Activated T-helper 1 cell treated with anti-CD3 and anti-CD28 coated beads, Interleukin-12 subunit alpha, Interleukin-12 subunit beta, Interleukin-2, Interleukin-4 antibody, amounts not matched to agents 30 ng/mL and 10 ng/mL and 1 ng/mL, durations not matched to agents 14 hours and 24 hours and 36 hours (primary cell): Measurements from ENCODE around the gene IQCH. TPM values are rescaled to one million over a fixed set of nuclear protein-coding genes. Genes with fewer than 3 reads are reported as not detected.
"Not testable (repeated sequence)": the region's sequence is repeated elsewhere in the genome, so short reads cannot be mapped to it uniquely, and the experiment has no call there.

ENCODE experiments used
- DNase-seq: peaks from one replicate; pipeline ENCODE4 v3.0.0; 2021; ENCODE audit warnings: low spot score
- H3K27ac Mint-ChIP-seq: one replicate; pipeline ENCODE4 v1.8.0; 2021; ENCODE audit warnings: mild to moderate bottlenecking, mixed read lengths
- H3K27me3 Mint-ChIP-seq: one replicate; pipeline ENCODE4 v1.8.0; 2022; ENCODE audit warnings: mild to moderate bottlenecking, moderate library complexity, mixed read lengths; ENCODE audit not compliant: insufficient read depth
- H3K36me3 Mint-ChIP-seq: one replicate; pipeline ENCODE4 v1.8.0; 2021; ENCODE audit warnings: low read depth, mixed read lengths
- H3K4me1 Mint-ChIP-seq: one replicate; pipeline ENCODE4 v1.8.0; 2021; ENCODE audit warnings: low read depth, mixed read lengths
- H3K4me3 Mint-ChIP-seq: one replicate; pipeline ENCODE4 v1.8.0; 2021; ENCODE audit warnings: mild to moderate bottlenecking, moderate library complexity, mixed read lengths
- H3K9me3 Mint-ChIP-seq: one replicate; pipeline ENCODE4 v1.8.0; 2021; ENCODE audit warnings: mixed read lengths
- intact Hi-C: fragments of 100-400 bp; cut with micrococcal nuclease; formaldehyde crosslinking; loops from one replicate; pipeline ENCODE4 v1.15.1; 2024
- total RNA-seq: library from RNA; stranded (reverse); gene quantifications from 2 replicates; pipeline ENCODE4 v1.2.3, GENCODE V29; 2022

IQCH gene
- total RNA-seq, 1 donor from 2014 or later: 1.2 TPM

DNA sequence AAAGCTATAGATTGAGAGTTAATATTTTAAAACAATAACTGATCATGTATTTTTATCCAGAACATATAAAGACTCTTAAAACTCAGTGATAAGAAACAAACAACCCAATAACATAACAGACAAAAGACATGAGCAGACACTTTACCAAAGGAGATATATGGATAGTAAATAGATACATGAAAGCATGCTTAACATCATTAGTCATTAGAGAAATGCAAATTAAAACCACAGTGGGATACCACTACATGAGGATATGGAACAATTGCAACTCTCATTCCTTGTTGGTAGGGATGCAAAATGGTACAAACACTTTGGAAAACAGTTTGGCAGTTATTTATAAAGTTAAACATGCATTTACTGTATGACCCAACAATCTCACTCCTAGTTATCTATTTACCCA, 95.0 kb downstream of the IQCH start:
- Mint-ChIP-seq H3K27me3 (peaks cover 9% of the 10 kb centered on the region), H3K4me3 (no peak overlapping the region), H3K27ac (no peak overlapping the region), H3K36me3 (no peaks in the 10 kb centered on the region), H3K4me1 (no peaks in the 10 kb centered on the region), H3K9me3 (peaks cover 22% of the 10 kb centered on the region)
- DNase-seq: no peak
- intact Hi-C loops: no loop called here

DNA sequence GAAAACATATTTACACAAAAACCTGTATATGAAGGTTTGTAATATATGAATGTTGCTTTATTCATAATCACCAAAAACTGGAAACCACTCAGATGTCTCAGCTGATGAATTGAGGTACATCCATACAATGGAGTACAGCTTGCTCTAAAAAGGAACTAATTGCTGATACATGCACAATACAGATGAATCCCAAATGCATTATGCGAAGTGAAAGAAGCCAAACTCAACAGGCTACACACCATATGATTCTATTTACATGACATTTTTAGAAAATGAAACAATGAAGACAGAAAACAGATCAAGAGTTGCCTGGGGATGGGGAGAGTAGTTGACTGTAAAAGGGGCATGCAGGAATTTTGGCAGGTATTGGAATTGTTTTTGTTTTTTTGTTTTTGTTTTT, 95.5 kb downstream of the IQCH start:
- no peak for DNase-seq
- Mint-ChIP-seq H3K27me3 (peaks cover 9% of the 10 kb centered on the region), H3K4me1 (no peaks in the 10 kb centered on the region), H3K36me3 (no peaks in the 10 kb centered on the region), H3K9me3 (peaks cover 21% of the 10 kb centered on the region), H3K27ac (no peak overlapping the region), H3K4me3 (no peak overlapping the region)
- intact Hi-C loops: no loop called here

DNA sequence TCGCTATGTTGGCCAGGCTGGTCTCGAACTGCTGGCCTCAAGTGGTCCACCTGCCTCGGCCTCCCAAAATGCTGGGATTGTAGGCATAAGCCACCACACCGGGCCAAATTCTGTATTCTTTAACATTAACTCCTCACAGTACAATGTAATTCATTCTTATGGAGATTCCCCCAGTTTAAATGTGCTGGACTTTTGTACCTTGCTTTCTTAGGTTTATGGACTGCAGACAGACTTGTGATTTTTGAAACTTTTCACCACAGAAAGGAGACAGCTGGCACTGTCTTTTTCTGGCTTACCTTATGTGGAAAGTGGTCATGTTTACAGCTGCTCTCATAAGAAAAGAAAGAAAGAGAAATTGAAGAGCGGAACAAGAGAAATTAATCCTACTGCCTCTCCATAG, 103.8 kb downstream of the IQCH start:
- peaks cover 19% of the 10 kb centered on the region for H3K27me3 Mint-ChIP-seq
- H3K4me1 Mint-ChIP-seq: no peaks in the 10 kb centered on the region
- DNase-seq: no peak
- H3K36me3 Mint-ChIP-seq: no peaks in the 10 kb centered on the region
- H3K27ac Mint-ChIP-seq: no peak overlapping the region
- intact Hi-C loops: no loop called here
- no peaks in the 10 kb centered on the region for H3K9me3 Mint-ChIP-seq
- no peak overlapping the region for H3K4me3 Mint-ChIP-seq

DNA sequence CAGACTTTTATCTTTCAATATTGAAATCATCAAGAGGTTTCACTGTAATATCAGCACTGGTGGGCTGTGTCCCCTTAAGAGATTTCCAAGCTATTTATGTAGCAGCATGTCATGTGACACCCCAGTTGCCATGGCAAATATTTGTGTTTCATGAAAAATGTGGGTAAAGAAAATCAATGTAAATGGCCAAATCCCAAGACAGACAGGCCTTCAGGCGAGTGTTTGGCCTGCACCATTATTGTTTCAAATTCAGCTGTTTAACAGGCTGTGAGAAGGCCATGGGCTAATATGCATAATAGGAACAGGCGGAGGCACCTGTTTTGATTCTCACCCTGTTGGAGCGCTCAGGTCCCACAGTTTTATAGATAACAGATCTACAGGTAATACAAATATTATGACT, 104.2 kb downstream of the IQCH start:
- no peak overlapping the region for H3K27ac Mint-ChIP-seq
- H3K36me3 Mint-ChIP-seq: no peaks in the 10 kb centered on the region
- intact Hi-C loops: no loop called here

DNA sequence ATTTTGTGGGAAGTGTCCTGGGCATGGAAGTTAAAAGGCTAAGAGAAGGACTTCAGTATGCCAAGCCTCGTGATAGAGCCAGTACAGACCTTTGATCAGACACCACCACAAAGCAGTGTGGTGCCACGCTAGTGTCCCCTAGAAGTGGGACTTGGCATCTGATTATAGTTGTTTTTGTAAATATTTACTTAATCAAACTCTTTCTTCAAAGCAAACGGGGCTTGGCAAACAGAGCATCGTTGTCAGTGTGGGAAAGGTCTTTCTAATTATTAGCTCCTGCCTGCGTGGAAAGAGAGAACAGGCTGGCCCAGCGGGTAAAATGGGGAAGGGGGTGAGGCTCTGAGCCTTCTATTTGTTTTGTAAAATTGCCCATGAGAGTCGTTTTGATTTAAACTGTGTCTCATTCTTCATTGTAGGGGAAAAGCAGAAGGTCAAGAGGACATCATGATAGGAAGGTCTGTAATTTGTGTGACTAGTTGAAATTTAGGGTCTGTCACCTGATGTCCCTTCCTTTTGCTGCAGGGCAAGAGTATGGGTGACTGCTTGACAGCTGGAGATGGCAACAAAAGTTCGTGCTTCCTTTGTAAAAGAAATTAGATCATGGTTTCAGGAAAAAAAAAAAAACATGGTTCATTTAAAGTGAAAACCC, 105.0 kb downstream of the IQCH start:
- no peaks in the 10 kb centered on the region for H3K4me1 Mint-ChIP-seq
- H3K36me3 Mint-ChIP-seq: no peaks in the 10 kb centered on the region
- H3K9me3 Mint-ChIP-seq: no peaks in the 10 kb centered on the region
- H3K4me3 Mint-ChIP-seq: no peak overlapping the region
- H3K27me3 Mint-ChIP-seq: peaks cover 24% of the 10 kb centered on the region
- DNase-seq: no peak
- no peak overlapping the region for H3K27ac Mint-ChIP-seq
- intact Hi-C loops: no loop called here

More for the DNA sequence above, 104.2 kb downstream of the IQCH start:
- peaks cover 23% of the 10 kb centered on the region for H3K27me3 Mint-ChIP-seq
- H3K4me1 Mint-ChIP-seq: no peaks in the 10 kb centered on the region
- no peaks in the 10 kb centered on the region for H3K9me3 Mint-ChIP-seq
- no peak overlapping the region for H3K4me3 Mint-ChIP-seq
- DNase-seq: no peak

DNA sequence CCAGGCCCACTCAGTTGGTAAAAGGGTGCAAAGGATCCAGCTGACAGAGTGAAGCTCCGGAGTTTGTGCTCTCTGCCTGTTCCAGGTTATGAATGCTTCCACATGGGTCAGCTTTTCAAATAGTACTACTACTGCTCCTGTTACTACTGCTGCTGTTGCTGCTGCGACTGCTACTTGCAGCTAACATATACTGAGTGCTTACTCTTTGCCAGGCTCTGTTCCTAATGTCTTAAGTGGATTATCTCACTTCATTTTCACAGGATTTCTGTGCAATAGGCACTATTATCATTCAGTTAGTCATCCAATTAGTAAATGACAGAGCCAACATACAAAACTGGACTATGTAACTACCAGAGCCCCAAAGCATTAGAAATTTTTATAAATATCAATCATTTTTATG, 106.5 kb downstream of the IQCH start:
- Mint-ChIP-seq H3K4me1 (no peaks in the 10 kb centered on the region), H3K27ac (no peak overlapping the region), H3K27me3 (peaks cover 29% of the 10 kb centered on the region), H3K36me3 (no peaks in the 10 kb centered on the region), H3K4me3 (no peak overlapping the region), H3K9me3 (no peaks in the 10 kb centered on the region)
- intact Hi-C loops: no loop called here
- no peak for DNase-seq

DNA sequence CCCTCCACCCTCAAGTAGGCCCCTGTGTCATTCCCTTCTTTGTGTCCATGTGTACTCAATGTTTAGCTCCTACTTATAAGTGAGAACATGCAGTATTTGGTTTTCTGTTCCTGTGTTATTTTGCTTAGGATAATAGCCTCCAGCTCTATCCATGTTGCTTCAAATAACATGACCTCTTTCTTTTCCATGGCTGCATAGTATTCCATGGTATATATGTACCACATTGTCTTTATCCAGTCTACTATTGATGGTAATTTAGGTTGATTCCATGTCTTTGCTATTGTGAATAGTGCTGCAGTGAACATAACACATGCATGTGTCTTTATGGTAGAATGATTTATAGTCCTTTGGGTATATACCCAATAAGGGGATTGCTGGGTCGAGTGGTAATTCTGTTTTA, 109.1 kb downstream of the IQCH start:
- H3K9me3 Mint-ChIP-seq, H3K27ac Mint-ChIP-seq, H3K36me3 Mint-ChIP-seq, DNase-seq, H3K4me1 Mint-ChIP-seq, intact Hi-C loops, H3K4me3 Mint-ChIP-seq: not testable (repeated sequence)
- H3K27me3 Mint-ChIP-seq: peaks cover 32% of the 10 kb centered on the region

DNA sequence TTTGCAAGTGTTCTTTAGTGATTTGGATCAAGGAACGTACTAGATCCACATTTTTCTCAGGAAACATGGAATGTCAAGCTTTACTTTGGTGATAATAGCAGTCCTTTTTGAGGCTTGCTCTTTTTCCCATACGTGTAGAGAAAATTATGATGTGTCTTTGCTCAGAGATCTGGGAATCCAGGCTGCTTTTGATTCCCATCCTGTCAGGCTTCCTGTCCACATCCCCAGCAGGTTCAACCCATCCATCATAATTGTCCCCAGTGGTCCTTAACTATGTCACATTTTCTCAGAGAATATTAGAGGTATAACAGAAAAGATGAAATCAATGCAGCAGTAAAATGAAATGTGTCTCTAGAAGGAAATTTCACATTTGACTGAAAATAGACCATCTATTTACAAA, 111.4 kb downstream of the IQCH start:
- Mint-ChIP-seq H3K36me3 (no peaks in the 10 kb centered on the region), H3K9me3 (no peaks in the 10 kb centered on the region), H3K4me3 (no peak overlapping the region), H3K27ac (no peak overlapping the region), H3K4me1 (no peaks in the 10 kb centered on the region), H3K27me3 (peaks cover 37% of the 10 kb centered on the region)
- DNase-seq: no peak
- intact Hi-C loops: no loop called here

DNA sequence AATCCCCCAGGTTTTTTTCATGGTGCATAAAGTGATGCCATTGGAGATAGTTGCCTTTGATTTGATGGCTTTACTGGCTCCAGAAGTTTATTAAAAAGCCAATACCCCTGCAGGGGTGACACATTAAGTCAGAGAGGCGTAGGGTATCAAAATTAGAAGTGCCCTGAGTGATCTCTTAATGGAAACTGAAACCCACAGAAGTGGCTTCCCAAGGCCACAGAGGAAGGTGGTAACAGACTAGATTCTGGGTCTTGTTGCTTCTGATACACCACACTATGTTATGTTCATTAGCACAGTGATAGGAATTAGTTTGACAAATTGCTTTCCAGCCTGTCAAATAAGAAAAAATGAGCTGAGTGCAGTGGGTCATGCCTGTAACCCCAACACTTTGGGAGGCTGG, 112.3 kb downstream of the IQCH start:
- no peaks in the 10 kb centered on the region for H3K4me1 Mint-ChIP-seq
- no peak overlapping the region for H3K27ac Mint-ChIP-seq
- intact Hi-C loops: no loop called here
- no peak for DNase-seq
- peaks cover 38% of the 10 kb centered on the region for H3K27me3 Mint-ChIP-seq
- H3K4me3 Mint-ChIP-seq: no peak overlapping the region
- H3K36me3 Mint-ChIP-seq: no peaks in the 10 kb centered on the region
- H3K9me3 Mint-ChIP-seq: no peaks in the 10 kb centered on the region

DNA sequence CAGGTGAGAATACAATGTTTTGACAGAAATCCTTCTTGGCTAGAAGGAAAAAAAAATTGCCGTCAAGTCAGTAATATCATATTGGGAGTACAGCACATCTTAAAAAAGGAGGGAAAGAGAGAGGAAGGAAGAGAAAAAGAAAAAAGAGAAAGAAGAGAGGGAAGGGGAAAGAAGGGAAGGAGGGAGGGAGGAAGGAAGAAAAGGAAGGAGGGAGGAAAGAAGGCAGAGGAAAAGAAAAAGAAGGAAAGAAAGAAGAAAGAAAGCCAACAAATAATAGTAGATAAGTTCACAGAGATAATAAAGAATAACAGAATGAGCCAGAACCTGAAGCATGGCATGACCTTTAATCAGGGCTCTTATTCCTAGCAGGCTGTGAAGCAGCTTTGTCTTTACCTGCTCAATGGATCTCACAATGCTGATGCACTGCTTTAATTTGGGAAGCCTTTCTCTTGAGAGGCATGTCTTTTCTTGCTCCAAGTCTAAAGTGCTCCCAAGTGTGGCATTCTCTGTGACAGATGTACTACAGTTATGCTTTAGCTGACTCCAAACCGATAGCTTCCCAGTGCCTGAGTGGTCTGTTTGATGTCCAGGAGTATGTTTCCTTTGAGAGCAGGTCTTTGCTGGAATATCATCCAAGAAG, 114.9 kb downstream of the IQCH start:
- peaks cover 30% of the 10 kb centered on the region for H3K27me3 Mint-ChIP-seq
- DNase-seq: no peak
- intact Hi-C loops: no loop called here
- no peak overlapping the region for H3K27ac Mint-ChIP-seq
- no peaks in the 10 kb centered on the region for H3K36me3 Mint-ChIP-seq
- no peaks in the 10 kb centered on the region for H3K4me1 Mint-ChIP-seq
- no peak overlapping the region for H3K4me3 Mint-ChIP-seq
- no peaks in the 10 kb centered on the region for H3K9me3 Mint-ChIP-seq

DNA sequence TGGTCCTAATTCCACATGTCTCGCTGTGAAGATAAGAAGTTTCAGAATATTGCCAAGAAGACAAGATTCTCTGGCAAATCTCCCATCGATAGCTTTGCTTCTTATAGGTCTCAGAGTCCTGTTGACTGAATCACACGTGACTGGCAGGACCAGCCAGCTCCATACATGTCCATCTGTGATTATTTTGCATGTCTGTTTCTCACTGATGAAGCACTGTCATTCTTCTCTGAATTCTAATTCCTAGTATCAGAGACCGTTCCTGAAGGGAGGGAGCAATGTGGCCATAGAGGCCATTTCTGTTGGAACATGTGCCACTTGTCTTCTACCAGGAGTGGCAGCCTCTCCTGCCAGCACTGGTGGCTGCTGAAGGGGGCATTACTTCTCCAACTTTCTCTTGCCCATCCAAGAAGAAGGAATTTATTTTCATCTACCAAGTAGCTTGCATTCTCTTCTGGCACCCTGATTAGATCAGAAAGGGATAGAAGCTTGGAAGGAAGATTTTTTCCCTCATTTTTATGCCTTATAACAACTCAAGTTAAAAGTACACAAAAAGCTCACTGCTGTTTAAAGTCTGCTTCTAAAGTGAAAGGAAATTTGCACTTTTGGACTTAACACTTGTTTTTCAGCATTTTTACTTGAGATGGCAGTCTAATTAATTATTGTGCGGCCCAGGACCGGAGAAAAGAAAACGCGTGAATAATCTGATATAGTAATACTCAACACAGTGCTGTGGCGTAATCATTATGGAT, 115.8 kb downstream of the IQCH start:
- intact Hi-C loops: no loop called here
- DNase-seq: no peak
- H3K36me3 Mint-ChIP-seq: no peaks in the 10 kb centered on the region
- peaks cover 34% of the 10 kb centered on the region for H3K27me3 Mint-ChIP-seq
- no peak overlapping the region for H3K27ac Mint-ChIP-seq
- H3K4me1 Mint-ChIP-seq: no peaks in the 10 kb centered on the region
- H3K9me3 Mint-ChIP-seq: no peaks in the 10 kb centered on the region
- H3K4me3 Mint-ChIP-seq: no peak overlapping the region

DNA sequence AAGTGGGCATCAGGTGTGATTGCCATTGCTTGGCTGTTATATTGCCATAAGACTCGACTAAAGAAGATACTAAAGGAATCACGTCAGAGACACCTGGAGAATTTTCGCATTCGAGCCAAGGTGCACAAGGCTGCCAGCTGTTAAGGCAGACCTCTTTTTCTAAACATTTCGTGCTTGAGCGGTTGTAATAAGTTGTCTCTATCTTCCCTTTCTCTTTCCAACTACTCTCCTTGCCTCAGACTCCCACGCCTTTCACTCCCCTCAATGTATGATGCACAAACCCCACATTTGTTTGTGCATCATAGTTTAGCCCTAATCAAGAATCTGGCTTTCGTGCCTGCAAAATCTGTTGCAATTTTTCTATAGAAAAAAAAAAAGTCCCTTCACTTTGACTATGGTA, 118.0 kb downstream of the IQCH start:
- H3K4me1 Mint-ChIP-seq: no peaks in the 10 kb centered on the region
- H3K4me3 Mint-ChIP-seq: no peak overlapping the region
- no peak for DNase-seq
- no peaks in the 10 kb centered on the region for H3K9me3 Mint-ChIP-seq
- intact Hi-C loops: no loop called here
- H3K27me3 Mint-ChIP-seq: peaks cover 21% of the 10 kb centered on the region
- H3K36me3 Mint-ChIP-seq: no peaks in the 10 kb centered on the region
- no peak overlapping the region for H3K27ac Mint-ChIP-seq

DNA sequence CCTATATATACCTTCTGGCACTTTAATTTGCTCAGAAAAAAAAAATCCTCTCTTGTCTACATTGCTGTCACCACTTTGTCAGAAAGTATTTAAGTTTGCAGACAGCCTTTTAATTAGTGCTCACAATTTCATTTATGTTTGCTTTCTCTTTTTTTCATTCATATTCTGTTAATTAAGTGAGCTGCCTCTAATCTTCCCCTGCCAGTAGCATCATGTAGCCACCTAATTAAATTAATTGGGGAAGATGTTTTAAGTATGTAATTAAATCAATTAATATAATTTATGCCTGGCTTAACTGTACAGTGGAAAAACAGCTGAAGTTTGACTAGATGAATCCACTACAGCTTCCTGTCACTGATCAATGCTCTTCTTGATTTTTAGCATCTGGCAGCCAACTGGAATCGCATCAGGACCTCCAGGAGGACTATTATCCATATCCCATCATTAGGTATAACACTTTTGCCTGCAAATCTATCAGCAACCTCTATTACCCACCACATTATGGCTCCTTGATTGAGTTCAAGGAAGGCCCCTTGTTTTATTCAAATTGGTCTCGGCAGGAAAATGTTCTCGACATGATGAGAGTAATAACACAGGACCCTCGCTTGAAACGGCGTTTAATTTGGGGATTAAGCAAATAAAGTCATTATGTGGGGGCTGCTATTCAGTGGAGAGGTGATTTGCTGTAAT, 118.5 kb downstream of the IQCH start:
- H3K4me3 Mint-ChIP-seq: no peak overlapping the region

More for the DNA sequence above, 118.5 kb downstream of the IQCH start:
- intact Hi-C loops: no loop called here
- Mint-ChIP-seq H3K4me1 (no peaks in the 10 kb centered on the region), H3K9me3 (no peaks in the 10 kb centered on the region), H3K27ac (no peak overlapping the region), H3K36me3 (no peaks in the 10 kb centered on the region), H3K27me3 (peaks cover 21% of the 10 kb centered on the region)
- DNase-seq: no peak
